MCF 10A (cell line): Measurements from ENCODE around the gene TIPARP. TPM values are rescaled to one million over a fixed set of nuclear protein-coding genes. Genes with fewer than 3 reads are reported as not detected.

Experiments
- BruUV-seq: library from RNA; stranded (reverse); fragments of 400-500 nt; replicated peaks from 2 replicates; lab custom pipeline; 2021; lab: Mats Ljungman, UMichigan
- CTCF ChIA-PET: fragments of 300-600 bp; sonication (Branson Sonifier 250); formaldehyde crosslinking; extraction: SDS; loops from one replicate; lab custom pipeline; 2021; ENCODE audit warnings: antibody characterized with exemption, inconsistent platforms; lab: Yijun Ruan, JAX
- POLR2A ChIA-PET: fragments of 300-600, 350-650 bp; sonication (Branson Sonifier 250); formaldehyde crosslinking; extraction: SDS; loops from one replicate; lab custom pipeline; 2020; ENCODE audit warnings: antibody characterized with exemption, inconsistent platforms; lab: Yijun Ruan, JAX
- DNase-seq: peaks from one replicate; pipeline ENCODE4 v3.0.0-alpha.2; 2018; ENCODE audit not compliant: unreplicated experiment
- H3K27ac Mint-ChIP-seq: one replicate; pipeline ENCODE4 v1.8.0; 2022; ENCODE audit warnings: mild to moderate bottlenecking, low read depth, mixed read lengths; ENCODE audit not compliant: unreplicated experiment
- H3K27me3 Mint-ChIP-seq: one replicate; pipeline ENCODE4 v1.8.0; 2022; ENCODE audit warnings: mixed read lengths; ENCODE audit not compliant: insufficient read depth, unreplicated experiment
- H3K36me3 Mint-ChIP-seq: one replicate; pipeline ENCODE4 v1.8.0; 2022; ENCODE audit warnings: mild to moderate bottlenecking, moderate library complexity, mixed read lengths; ENCODE audit not compliant: insufficient read depth, unreplicated experiment
- H3K4me1 Mint-ChIP-seq: one replicate; pipeline ENCODE4 v1.8.0; 2022; ENCODE audit warnings: mixed read lengths; ENCODE audit not compliant: insufficient read depth, unreplicated experiment
- H3K4me3 Mint-ChIP-seq: one replicate; pipeline ENCODE4 v1.8.0; 2022; ENCODE audit warnings: mild to moderate bottlenecking, moderate library complexity, mixed read lengths; ENCODE audit not compliant: unreplicated experiment
- H3K9me3 Mint-ChIP-seq: one replicate; pipeline ENCODE4 v1.8.0; 2022; ENCODE audit warnings: mixed read lengths; ENCODE audit not compliant: unreplicated experiment
- intact Hi-C: fragments of 100-400 bp; cut with micrococcal nuclease; formaldehyde crosslinking; loops from 2 replicates; pipeline ENCODE4 v1.14.1; 2022
- total RNA-seq: library from RNA; stranded (reverse); gene quantifications from 2 replicates; pipeline ENCODE4 v1.2.3, GENCODE V29; 2022
- TF ChIP-seq, protein P1 (sequence below): fragments of 200-600 bp; IDR thresholded peaks from one replicate; pipeline ENCODE4 v1.8.0; 2022; ENCODE audit warnings: antibody characterized with exemption, mild to moderate bottlenecking; ENCODE audit not compliant: unreplicated experiment

The TIPARP gene
- total RNA-seq, 1 experiment from 2014 or later, result 50.0 TPM

DNA sequence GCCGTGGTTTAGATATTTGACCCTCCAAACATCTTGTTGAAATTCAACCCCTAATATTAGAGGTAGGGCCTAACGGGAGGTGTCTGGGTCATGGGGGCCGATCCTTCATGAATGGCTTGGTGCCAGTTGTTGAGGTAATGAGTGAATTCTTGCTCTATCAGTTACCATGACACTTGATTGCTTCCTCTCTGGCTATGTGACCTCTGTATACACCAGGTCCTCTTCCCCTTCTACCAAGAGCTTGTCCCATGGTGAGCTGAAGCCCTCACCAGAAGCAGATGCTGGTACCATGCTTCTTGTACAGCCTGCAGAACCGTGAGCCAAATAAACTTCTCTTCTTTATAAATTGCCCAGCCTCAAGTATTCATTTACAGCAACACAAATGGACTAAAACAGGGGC, 41.8 kb upstream of the TIPARP start:
- Mint-ChIP-seq H3K9me3 (no peaks in the 10 kb centered on the region), H3K27ac (no peak overlapping the region), H3K36me3 (no peaks in the 10 kb centered on the region), H3K4me3 (no peak overlapping the region), H3K4me1 (peaks cover 8% of the 10 kb centered on the region), H3K27me3 (no peaks in the 10 kb centered on the region)
- DNase-seq, result no peak
- ChIA-PET CTCF (interaction anchor here (1.0 kb wide), 1 partner anchor 10 kb away, joined by 4 read pairs; no protein-coding TSS in a partner anchor), POLR2A (no interaction called here)
- no TSS peak for BruUV-seq
- TF ChIP-seq, protein P1, sequence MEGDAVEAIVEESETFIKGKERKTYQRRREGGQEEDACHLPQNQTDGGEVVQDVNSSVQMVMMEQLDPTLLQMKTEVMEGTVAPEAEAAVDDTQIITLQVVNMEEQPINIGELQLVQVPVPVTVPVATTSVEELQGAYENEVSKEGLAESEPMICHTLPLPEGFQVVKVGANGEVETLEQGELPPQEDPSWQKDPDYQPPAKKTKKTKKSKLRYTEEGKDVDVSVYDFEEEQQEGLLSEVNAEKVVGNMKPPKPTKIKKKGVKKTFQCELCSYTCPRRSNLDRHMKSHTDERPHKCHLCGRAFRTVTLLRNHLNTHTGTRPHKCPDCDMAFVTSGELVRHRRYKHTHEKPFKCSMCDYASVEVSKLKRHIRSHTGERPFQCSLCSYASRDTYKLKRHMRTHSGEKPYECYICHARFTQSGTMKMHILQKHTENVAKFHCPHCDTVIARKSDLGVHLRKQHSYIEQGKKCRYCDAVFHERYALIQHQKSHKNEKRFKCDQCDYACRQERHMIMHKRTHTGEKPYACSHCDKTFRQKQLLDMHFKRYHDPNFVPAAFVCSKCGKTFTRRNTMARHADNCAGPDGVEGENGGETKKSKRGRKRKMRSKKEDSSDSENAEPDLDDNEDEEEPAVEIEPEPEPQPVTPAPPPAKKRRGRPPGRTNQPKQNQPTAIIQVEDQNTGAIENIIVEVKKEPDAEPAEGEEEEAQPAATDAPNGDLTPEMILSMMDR, result no peak
- intact Hi-C loops, result no loop called here

DNA sequence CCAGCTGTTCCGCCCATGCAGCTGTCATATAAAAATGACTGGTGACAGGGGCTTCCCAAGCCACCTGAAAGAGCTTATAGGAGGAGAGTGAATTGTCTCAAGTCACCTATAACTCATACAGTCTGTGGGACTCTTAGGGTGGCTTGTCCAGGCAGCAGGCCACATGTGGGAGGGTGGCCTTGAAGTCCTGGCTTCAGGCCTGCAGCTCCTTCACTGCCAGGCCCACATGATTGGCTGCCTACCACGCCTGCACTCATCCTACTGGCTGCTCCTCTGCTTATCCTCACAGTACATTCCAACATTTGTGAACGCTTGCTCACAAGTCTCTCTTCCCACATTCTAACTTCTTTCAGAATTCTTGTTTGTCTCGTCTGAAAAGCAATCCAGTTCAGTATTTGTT, 41.1 kb upstream of the TIPARP start:
- DNase-seq, result no peak
- no peak overlapping the region for H3K27ac Mint-ChIP-seq
- no peaks in the 10 kb centered on the region for H3K27me3 Mint-ChIP-seq
- H3K4me3 Mint-ChIP-seq, result no peak overlapping the region
- no TSS peak for BruUV-seq
- CTCF ChIA-PET, result interaction anchor here (1.0 kb wide), 1 partner anchor 9 kb away, joined by 4 read pairs; no protein-coding TSS in a partner anchor
- POLR2A ChIA-PET, result no interaction called here
- peaks cover 3% of the 10 kb centered on the region for H3K4me1 Mint-ChIP-seq
- no peaks in the 10 kb centered on the region for H3K36me3 Mint-ChIP-seq
- no peaks in the 10 kb centered on the region for H3K9me3 Mint-ChIP-seq
- intact Hi-C loops, result no loop called here
- TF ChIP-seq, protein P1, result no peak

DNA sequence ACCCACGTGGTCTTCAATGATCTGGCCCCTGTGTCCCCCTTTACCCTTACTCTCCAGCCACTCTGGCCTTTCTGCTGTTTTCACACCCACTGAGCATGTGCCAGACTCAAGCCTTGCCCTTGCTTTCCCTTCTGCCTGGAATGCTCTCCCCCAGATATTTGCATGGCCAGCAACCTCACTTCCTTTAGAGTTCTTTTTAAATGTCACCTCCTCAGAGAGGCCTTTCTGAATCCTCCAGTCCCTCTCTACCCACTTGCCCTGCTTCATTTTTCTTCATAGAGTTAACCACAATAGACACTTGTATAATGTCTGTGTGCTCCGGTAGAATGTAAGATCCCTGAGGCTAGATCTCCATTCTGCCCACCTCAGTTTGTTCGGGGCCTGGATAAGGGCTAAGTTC, 39.4 kb upstream of the TIPARP start:
- Mint-ChIP-seq H3K27me3 (no peaks in the 10 kb centered on the region), H3K4me1 (no peaks in the 10 kb centered on the region), H3K36me3 (no peaks in the 10 kb centered on the region), H3K9me3 (no peaks in the 10 kb centered on the region), H3K4me3 (no peak overlapping the region), H3K27ac (no peak overlapping the region)
- DNase-seq, result no peak
- intact Hi-C loops, result no loop called here
- no TSS peak for BruUV-seq
- POLR2A ChIA-PET, result no interaction called here
- CTCF ChIA-PET, result interaction anchor here (0.6 kb wide), 1 partner anchor 152 kb away, joined by 3 read pairs; no protein-coding TSS in a partner anchor
- TF ChIP-seq, protein P1, result no peak

DNA sequence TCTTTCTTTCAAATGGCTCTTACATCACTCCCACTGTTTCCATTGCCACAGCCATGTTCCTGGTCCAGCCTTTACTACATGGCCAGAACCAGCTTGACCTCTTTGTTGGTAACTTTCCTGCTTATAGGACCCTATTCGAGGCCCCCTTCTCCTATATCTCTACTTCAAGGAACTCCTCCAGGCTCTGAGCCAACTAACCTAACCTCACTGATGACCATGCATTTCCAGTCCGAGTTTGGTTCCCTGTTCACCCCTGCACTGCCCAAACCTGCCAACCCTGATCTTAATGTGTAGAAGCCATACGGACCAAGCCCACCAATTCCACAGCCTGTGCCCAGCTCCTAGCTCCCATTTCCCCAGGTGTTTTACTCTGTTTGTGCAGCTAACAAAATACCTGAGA, 38.4 kb upstream of the TIPARP start:
- TF ChIP-seq, protein P1, result no peak
- H3K9me3 Mint-ChIP-seq, result no peaks in the 10 kb centered on the region
- H3K4me3 Mint-ChIP-seq, result no peak overlapping the region
- H3K4me1 Mint-ChIP-seq, result no peaks in the 10 kb centered on the region
- POLR2A ChIA-PET, result no interaction called here
- no peak overlapping the region for H3K27ac Mint-ChIP-seq
- intact Hi-C loops, result no loop called here
- no TSS peak for BruUV-seq
- CTCF ChIA-PET, result interaction anchor here (1.4 kb wide), 1 partner anchor 38 kb away, joined by 3 read pairs; no protein-coding TSS in a partner anchor
- no peaks in the 10 kb centered on the region for H3K27me3 Mint-ChIP-seq
- H3K36me3 Mint-ChIP-seq, result no peaks in the 10 kb centered on the region
- DNase-seq, result no peak
